Stimulated activated CD8-positive, alpha-beta memory T cell treated with anti-CD3 and anti-CD28 coated beads, Interleukin-15, amount 100 ng/mL, for 48 hours (primary cell): ENCODE measurements around the gene ITPA.
A peak's percentile ranks its signal among the peaks of the same experiment; 100 is the strongest.

Source experiments
- DNase-seq, 2 donors: peaks; one replicate each; pipeline ENCODE4 v3.0.0-alpha.2; 2020; ENCODE audit warnings: low read depth in 2 of 2

The ITPA gene

GRCh38 chr20:3227936-3228749 is 18.8 kb downstream of the ITPA start:
- DNase-seq, result no peak

- no peak for DNase-seq
Observed at GRCh38 chr20:3228750-3229032, 19.4 kb downstream of the ITPA start.

- no peak for DNase-seq
Observed at GRCh38 chr20:3229158-3229557, 19.9 kb downstream of the ITPA start.

- DNase-seq, result no peak
Observed at GRCh38 chr20:3229798-3230197, 20.5 kb downstream of the ITPA start.

- DNase-seq, result no peak
Observed at GRCh38 chr20:3231116-3231515, 21.8 kb downstream of the ITPA start.

- DNase-seq, result no peak
Observed at GRCh38 chr20:3231889-3232588, 22.7 kb downstream of the ITPA start.

- no peak for DNase-seq
Observed at GRCh38 chr20:3233131-3233990, 24.1 kb downstream of the ITPA start.

- DNase-seq, result no peak
Observed at GRCh38 chr20:3233991-3234498, 24.7 kb downstream of the ITPA start.

- DNase-seq, result no peak
Observed at GRCh38 chr20:3235666-3236324, 26.5 kb downstream of the ITPA start.

- no peak for DNase-seq
Observed at GRCh38 chr20:3237011-3237957, 28.0 kb downstream of the ITPA start.

- DNase-seq, result no peak
Observed at GRCh38 chr20:3237958-3238615, 28.8 kb downstream of the ITPA start.

GRCh38 chr20:3238616-3239025 is 29.3 kb downstream of the ITPA start:
- DNase-seq, result peak; percentile 32 to 37

GRCh38 chr20:3239026-3239866 is 29.9 kb downstream of the ITPA start, which contains the start of gene SLC4A11:
TSS of gene SLC4A11 (minus strand) at chr20:3239190. CDS start at chr20:3239137, 53 bp downstream.
- no peak for DNase-seq

- DNase-seq, result no peak
Observed at GRCh38 chr20:3239867-3240775, 30.8 kb downstream of the ITPA start.

- no peak for DNase-seq
Observed at GRCh38 chr20:3240776-3241363, 31.6 kb downstream of the ITPA start.

- no peak for DNase-seq
Observed at GRCh38 chr20:3242172-3242692, 32.9 kb downstream of the ITPA start.

GRCh38 chr20:3243718-3244358 is 34.5 kb downstream of the ITPA start:
- DNase-seq, result no peak
